Measurements from ENCODE around the gene RIMKLB. TPM values are rescaled to one million over a fixed set of nuclear protein-coding genes. Genes with fewer than 3 reads are reported as not detected.

The RIMKLB gene
- total and polyA plus RNA-seq, 10 of the 15 experiments (the other 5 are each of a cell fraction or from before 2014, with no cell fraction given) = 0.15 to 0.83 (median 0.46) TPM

GRCh38 chr12:8695116-8695515 is 2.7 kb upstream of the RIMKLB start:
- in situ Hi-C loops (cut with MboI) (no loop called here), intact Hi-C loops (cut with micrococcal nuclease; ENCODE audit: unreplicated experiment) (no loop called here)
- no peaks in the 10 kb centered on the region for H4K20me1 ChIP-seq (ENCODE audit: control insufficient read depth, insufficient read depth)
- ChIA-PET SMC1A (ENCODE audit: uncharacterized antibody, unreplicated experiment) (no interaction called here), CTCF (interaction anchor here (1.6 kb wide), 1 partner anchor 151 kb away, joined by 6 read pairs; no protein-coding TSS in a partner anchor), RAD21 (ENCODE audit: unreplicated experiment) (no interaction called here), POLR2A (no interaction called here)
- no peak overlapping the region for H3K9ac ChIP-seq (ENCODE audit: control insufficient read depth, insufficient read depth, low read length)
- FAIRE-seq (no peak), ATAC-seq (no peak), DNase-seq (ENCODE audit: low read depth, low spot score) (no peak)
- no peak overlapping the region for H3K27ac ChIP-seq (ENCODE audit: control insufficient read depth, insufficient read depth)
- H3K79me2 ChIP-seq (ENCODE audit: control insufficient read depth, insufficient read depth, low read length) = no peaks in the 10 kb centered on the region
- no peaks in the 10 kb centered on the region for H3K4me1 ChIP-seq (ENCODE audit: control insufficient read depth, insufficient read depth, low read length)
- H3K4me2 ChIP-seq (ENCODE audit: control insufficient read depth, insufficient read depth) = no peak overlapping the region
- H3K36me3 ChIP-seq (ENCODE audit: control insufficient read depth in 2 of 2, insufficient read depth in 2 of 2, low read length in 1 of 2) = no peaks in the 10 kb centered on the region
- BruUV-seq (replicated peaks) = no TSS peak
- no peak overlapping the region for H3K4me3 ChIP-seq
- H3K27me3 ChIP-seq (replicated peaks in 1 of 2; ENCODE audit: control insufficient read depth in 2 of 2, insufficient read depth in 2 of 2, low read length in 1 of 2) = peaks cover 1 to 13% of the 10 kb centered on the region in 2 experiments; a peak in 2 of 4 replicates
- no peak overlapping the region for H2AFZ ChIP-seq (ENCODE audit: control insufficient read depth, low read depth, low read length)
- TF ChIP-seq CEBPB (IDR thresholded peaks at IDR 0.05; ENCODE audit: borderline replicate concordance in 1 of 2, low read depth in 2 of 2, low read length in 2 of 2) = no peak
- no peak for TF ChIP-seq DPF2 (IDR thresholded peaks at IDR 0.05)
- TF ChIP-seq PML (IDR thresholded peaks at IDR 0.05; ENCODE audit: low read length) = no peak
- TF ChIP-seq ETV6 (conservative IDR thresholded peaks at IDR 0.05 in 1 of 2, IDR thresholded peaks at IDR 0.05 in 1 of 2; ENCODE audit: borderline replicate concordance in 1 of 2, low read depth in 1 of 2) = no peak
- no peak for TF ChIP-seq ATF7 (IDR thresholded peaks at IDR 0.05; ENCODE audit: low read depth)
- no peak for TF ChIP-seq HDAC2 (IDR thresholded peaks at IDR 0.05)
- TF ChIP-seq TCF12 (IDR thresholded peaks at IDR 0.05; ENCODE audit: low read depth, low read length) = no peak
- TF ChIP-seq EZH2 (IDR thresholded peaks at IDR 0.05; ENCODE audit: borderline replicate concordance, control insufficient read depth, low read depth, low read length) = no peak
- TF ChIP-seq, protein P1, sequence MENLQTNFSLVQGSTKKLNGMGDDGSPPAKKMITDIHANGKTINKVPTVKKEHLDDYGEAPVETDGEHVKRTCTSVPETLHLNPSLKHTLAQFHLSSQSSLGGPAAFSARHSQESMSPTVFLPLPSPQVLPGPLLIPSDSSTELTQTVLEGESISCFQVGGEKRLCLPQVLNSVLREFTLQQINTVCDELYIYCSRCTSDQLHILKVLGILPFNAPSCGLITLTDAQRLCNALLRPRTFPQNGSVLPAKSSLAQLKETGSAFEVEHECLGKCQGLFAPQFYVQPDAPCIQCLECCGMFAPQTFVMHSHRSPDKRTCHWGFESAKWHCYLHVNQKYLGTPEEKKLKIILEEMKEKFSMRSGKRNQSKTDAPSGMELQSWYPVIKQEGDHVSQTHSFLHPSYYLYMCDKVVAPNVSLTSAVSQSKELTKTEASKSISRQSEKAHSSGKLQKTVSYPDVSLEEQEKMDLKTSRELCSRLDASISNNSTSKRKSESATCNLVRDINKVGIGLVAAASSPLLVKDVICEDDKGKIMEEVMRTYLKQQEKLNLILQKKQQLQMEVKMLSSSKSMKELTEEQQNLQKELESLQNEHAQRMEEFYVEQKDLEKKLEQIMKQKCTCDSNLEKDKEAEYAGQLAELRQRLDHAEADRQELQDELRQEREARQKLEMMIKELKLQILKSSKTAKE (IDR thresholded peaks at IDR 0.05; ENCODE audit: low read depth, poor library complexity, severe bottlenecking) = no peak
- TF ChIP-seq RBBP5 (conservative IDR thresholded peaks at IDR 0.05) = no peak
- no peak for TF ChIP-seq CUX1 (IDR thresholded peaks at IDR 0.05; ENCODE audit: insufficient replicate concordance, low read depth, low read length)
- TF ChIP-seq, protein P2, sequence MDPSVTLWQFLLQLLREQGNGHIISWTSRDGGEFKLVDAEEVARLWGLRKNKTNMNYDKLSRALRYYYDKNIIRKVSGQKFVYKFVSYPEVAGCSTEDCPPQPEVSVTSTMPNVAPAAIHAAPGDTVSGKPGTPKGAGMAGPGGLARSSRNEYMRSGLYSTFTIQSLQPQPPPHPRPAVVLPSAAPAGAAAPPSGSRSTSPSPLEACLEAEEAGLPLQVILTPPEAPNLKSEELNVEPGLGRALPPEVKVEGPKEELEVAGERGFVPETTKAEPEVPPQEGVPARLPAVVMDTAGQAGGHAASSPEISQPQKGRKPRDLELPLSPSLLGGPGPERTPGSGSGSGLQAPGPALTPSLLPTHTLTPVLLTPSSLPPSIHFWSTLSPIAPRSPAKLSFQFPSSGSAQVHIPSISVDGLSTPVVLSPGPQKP (IDR thresholded peaks at IDR 0.05; ENCODE audit: low read depth, low read length) = no peak
- no peaks in the 10 kb centered on the region for H3K9me3 ChIP-seq (replicated peaks; ENCODE audit: control insufficient read depth, insufficient read depth, low read length)
- 94% methylated on average over 7 of the region's 10 CpGs for WGBS (ENCODE audit: insufficient coverage, insufficient replicate concordance, low lambda C conversion rate, missing lambda C conversion rate)
